Ishikawa (cell line): ENCODE data around the gene YIPF5.

Experiments used
- CEBPB ChIP-seq: IDR thresholded peaks from 2 replicates; pipeline ENCODE4 v1.6.1; 2012
- CREB1 ChIP-seq: IDR thresholded peaks from 2 replicates; pipeline ENCODE4 v1.6.1; 2012; ENCODE audit warnings: low read depth
- EGR1 ChIP-seq: IDR thresholded peaks from 2 replicates; pipeline ENCODE4 v1.6.1; 2012
- EP300 ChIP-seq: IDR thresholded peaks from 2 replicates; pipeline ENCODE4 v1.6.1; 2012; ENCODE audit warnings: borderline replicate concordance
- FOXM1 ChIP-seq: IDR thresholded peaks from 2 replicates; pipeline ENCODE4 v1.6.1; 2012; ENCODE audit warnings: low read depth, borderline replicate concordance
- NFIC ChIP-seq: IDR thresholded peaks from 2 replicates; pipeline ENCODE4 v1.6.1; 2012
- RAD21 ChIP-seq: IDR thresholded peaks from 2 replicates; pipeline ENCODE4 v1.6.1; 2012; ENCODE audit warnings: low read depth
- TAF1 ChIP-seq: IDR thresholded peaks from 2 replicates; pipeline ENCODE4 v1.6.1; 2012; ENCODE audit warnings: low read depth, mild to moderate bottlenecking
- TCF12 ChIP-seq: IDR thresholded peaks from 2 replicates; pipeline ENCODE4 v1.6.1; 2012; ENCODE audit warnings: low read depth
- YY1 ChIP-seq: IDR thresholded peaks from 2 replicates; pipeline ENCODE4 v1.6.1; 2012; ENCODE audit warnings: low read depth
- ZBTB7A ChIP-seq: IDR thresholded peaks from 2 replicates; pipeline ENCODE4 v1.6.1; 2012; ENCODE audit warnings: low read depth
- TF ChIP-seq, protein P1 (sequence below): IDR thresholded peaks from 2 replicates; pipeline ENCODE4 v1.6.1; 2012
- TF ChIP-seq, protein P2 (sequence below): IDR thresholded peaks from 2 replicates; pipeline ENCODE4 v1.6.1; 2012; ENCODE audit warnings: low read depth, mild to moderate bottlenecking
- TF ChIP-seq, protein P3 (sequence below): IDR thresholded peaks from 2 replicates; pipeline ENCODE4 v1.6.1; 2012

DNA sequence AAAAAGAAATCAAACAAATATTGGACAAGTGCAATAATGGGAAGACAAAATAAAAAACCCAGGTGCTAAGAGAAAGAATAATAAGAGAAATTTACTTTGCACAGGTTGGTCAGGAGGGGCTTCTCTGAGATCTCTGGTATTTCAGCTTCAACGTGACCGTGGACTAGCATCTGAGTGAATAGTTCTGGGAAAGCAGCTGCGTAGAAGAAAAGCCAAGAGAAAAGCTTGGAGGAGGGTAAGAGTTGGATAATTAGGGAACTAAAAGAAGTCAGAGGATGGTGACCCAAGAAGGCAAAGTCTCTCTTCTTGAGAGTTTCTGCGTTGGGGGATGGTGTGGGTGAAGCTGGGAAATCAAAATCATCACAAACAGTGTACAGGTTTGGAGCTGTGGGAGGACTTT, 41.6 kb downstream of the YIPF5 start:
- TF ChIP-seq CREB1 (no peak), RAD21 (no peak), EP300 (no peak), YY1 (no peak), TAF1 (no peak), EGR1 (no peak), ZBTB7A (no peak), CEBPB (no peak), FOXM1 (no peak), NFIC (no peak), TCF12 (no peak)
- TF ChIP-seq, protein P1, sequence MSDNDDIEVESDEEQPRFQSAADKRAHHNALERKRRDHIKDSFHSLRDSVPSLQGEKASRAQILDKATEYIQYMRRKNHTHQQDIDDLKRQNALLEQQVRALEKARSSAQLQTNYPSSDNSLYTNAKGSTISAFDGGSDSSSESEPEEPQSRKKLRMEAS, result no peak
- TF ChIP-seq, protein P2, sequence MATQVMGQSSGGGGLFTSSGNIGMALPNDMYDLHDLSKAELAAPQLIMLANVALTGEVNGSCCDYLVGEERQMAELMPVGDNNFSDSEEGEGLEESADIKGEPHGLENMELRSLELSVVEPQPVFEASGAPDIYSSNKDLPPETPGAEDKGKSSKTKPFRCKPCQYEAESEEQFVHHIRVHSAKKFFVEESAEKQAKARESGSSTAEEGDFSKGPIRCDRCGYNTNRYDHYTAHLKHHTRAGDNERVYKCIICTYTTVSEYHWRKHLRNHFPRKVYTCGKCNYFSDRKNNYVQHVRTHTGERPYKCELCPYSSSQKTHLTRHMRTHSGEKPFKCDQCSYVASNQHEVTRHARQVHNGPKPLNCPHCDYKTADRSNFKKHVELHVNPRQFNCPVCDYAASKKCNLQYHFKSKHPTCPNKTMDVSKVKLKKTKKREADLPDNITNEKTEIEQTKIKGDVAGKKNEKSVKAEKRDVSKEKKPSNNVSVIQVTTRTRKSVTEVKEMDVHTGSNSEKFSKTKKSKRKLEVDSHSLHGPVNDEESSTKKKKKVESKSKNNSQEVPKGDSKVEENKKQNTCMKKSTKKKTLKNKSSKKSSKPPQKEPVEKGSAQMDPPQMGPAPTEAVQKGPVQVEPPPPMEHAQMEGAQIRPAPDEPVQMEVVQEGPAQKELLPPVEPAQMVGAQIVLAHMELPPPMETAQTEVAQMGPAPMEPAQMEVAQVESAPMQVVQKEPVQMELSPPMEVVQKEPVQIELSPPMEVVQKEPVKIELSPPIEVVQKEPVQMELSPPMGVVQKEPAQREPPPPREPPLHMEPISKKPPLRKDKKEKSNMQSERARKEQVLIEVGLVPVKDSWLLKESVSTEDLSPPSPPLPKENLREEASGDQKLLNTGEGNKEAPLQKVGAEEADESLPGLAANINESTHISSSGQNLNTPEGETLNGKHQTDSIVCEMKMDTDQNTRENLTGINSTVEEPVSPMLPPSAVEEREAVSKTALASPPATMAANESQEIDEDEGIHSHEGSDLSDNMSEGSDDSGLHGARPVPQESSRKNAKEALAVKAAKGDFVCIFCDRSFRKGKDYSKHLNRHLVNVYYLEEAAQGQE, result no peak
- TF ChIP-seq, protein P3, sequence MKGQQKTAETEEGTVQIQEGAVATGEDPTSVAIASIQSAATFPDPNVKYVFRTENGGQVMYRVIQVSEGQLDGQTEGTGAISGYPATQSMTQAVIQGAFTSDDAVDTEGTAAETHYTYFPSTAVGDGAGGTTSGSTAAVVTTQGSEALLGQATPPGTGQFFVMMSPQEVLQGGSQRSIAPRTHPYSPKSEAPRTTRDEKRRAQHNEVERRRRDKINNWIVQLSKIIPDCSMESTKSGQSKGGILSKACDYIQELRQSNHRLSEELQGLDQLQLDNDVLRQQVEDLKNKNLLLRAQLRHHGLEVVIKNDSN, result no peak
